ENCODE data around the gene ANKFY1.

The ANKFY1 gene

DNA sequence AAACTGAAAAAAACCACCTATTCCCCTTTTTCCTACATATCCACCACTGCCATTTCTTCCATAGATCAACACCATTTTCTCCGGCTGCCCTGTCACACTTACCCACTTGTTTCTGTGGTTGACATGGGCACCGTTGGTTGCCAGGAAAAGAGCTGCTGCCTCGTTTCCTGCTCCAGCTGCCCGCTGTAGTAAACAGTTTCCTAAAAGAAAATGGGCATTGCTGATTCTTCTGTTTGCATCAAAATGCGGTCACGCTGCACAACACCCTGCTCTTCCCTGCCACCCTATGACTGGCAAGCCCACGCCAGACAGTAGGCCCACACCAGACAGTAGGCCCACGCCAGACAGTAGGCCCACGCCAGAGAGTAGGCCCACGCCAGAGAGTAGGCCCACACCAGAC lies 74.5 kb downstream of the ANKFY1 start:
- Histone ChIP-seq H3K36me3 (ENCODE audit: control insufficient read depth, insufficient read depth, low read length) (peaks cover 24% of the 10 kb centered on the region), H3K27me3 (replicated peaks; ENCODE audit: control insufficient read depth, insufficient read depth, low read length) (no peaks in the 10 kb centered on the region), H3K4me3 (replicated peaks; ENCODE audit: low read depth, low read length) (no peak overlapping the region)
- DNase-seq (ENCODE audit: extremely low read depth, insufficient read length): no peak
- TF ChIP-seq, protein P1, sequence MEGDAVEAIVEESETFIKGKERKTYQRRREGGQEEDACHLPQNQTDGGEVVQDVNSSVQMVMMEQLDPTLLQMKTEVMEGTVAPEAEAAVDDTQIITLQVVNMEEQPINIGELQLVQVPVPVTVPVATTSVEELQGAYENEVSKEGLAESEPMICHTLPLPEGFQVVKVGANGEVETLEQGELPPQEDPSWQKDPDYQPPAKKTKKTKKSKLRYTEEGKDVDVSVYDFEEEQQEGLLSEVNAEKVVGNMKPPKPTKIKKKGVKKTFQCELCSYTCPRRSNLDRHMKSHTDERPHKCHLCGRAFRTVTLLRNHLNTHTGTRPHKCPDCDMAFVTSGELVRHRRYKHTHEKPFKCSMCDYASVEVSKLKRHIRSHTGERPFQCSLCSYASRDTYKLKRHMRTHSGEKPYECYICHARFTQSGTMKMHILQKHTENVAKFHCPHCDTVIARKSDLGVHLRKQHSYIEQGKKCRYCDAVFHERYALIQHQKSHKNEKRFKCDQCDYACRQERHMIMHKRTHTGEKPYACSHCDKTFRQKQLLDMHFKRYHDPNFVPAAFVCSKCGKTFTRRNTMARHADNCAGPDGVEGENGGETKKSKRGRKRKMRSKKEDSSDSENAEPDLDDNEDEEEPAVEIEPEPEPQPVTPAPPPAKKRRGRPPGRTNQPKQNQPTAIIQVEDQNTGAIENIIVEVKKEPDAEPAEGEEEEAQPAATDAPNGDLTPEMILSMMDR (IDR thresholded peaks at IDR 0.05; ENCODE audit: insufficient read depth, low read length, poor library complexity, severe bottlenecking): no peak

DNA sequence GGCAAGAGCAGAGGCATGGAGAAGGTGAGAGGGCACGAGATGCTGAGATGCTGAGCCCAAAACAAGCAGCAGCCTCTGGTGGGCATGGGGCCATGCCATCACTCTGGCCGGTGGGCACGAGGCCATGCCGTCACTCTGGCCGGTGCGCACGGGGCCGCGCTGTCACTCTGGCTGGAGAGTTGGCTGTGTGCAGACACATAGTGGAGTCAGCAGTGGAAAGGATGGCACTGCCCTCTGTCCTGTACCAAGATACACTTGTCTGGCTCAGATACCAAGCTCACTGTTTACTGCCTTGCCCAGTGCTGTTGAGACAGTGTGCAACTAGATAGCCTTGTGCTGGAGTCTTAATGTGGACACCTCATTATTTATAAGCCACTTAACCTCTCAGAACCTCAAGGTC lies 75.7 kb downstream of the ANKFY1 start:
- H3K36me3 ChIP-seq (ENCODE audit: control insufficient read depth, insufficient read depth, low read length): peaks cover 28% of the 10 kb centered on the region
- TF ChIP-seq, protein P1 (IDR thresholded peaks at IDR 0.05; ENCODE audit: insufficient read depth, low read length, poor library complexity, severe bottlenecking): no peak
- no peak overlapping the region for H3K4me3 ChIP-seq (replicated peaks; ENCODE audit: low read depth, low read length)
- no peaks in the 10 kb centered on the region for H3K27me3 ChIP-seq (replicated peaks; ENCODE audit: control insufficient read depth, insufficient read depth, low read length)
- DNase-seq (ENCODE audit: extremely low read depth, insufficient read length): no peak

DNA sequence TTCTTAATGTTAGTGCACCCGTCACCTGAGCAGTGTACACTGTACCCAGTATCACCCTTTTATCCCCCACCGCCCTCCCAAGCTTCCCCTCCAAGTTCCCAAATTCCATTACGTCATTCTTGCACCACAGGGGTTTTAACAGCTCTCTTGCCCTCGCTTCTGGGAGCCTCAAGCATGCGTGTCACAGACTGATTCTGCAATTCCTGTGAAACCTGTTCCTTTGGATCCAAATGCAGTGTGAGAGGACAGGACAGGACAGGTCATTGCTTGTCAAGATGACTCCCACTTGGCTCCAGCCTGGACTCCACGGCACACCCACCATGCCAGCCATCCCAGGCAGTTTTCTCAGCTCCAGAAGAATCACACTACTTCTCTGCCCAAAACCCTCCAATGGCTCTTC lies 76.7 kb downstream of the ANKFY1 start:
- no peak overlapping the region for H3K4me3 ChIP-seq (replicated peaks; ENCODE audit: low read depth, low read length)
- H3K36me3 ChIP-seq (ENCODE audit: control insufficient read depth, insufficient read depth, low read length): peaks cover 30% of the 10 kb centered on the region
- H3K27me3 ChIP-seq (replicated peaks; ENCODE audit: control insufficient read depth, insufficient read depth, low read length): no peaks in the 10 kb centered on the region
- TF ChIP-seq, protein P1 (IDR thresholded peaks at IDR 0.05; ENCODE audit: insufficient read depth, low read length, poor library complexity, severe bottlenecking): no peak
- no peak for DNase-seq (ENCODE audit: extremely low read depth, insufficient read length)

DNA sequence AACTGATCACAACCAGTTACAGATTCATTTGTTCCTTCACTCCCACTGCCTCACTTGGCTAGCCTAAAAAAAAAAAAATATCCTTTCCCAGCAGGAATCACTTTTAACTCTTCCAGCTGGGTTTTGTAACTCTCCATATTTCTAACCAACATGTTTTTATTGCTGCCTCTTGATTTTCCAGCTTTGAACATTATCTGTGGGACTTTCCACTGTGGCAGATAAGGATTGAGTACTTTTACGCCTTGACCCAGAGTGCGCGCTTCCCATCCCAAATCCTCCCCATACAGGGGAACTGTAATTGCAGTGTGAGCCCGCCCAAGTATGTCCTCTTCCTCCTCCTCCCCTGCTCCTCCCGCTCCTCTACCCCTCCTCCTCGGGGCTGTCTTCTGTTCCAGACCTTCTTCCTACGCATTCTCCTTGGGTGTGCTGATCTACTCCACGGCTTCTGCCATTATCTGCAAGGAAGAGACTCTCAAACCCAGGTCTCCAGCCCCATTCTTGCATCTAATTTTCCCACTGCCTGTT lies 77.4 kb downstream of the ANKFY1 start:
- Histone ChIP-seq H3K36me3 (ENCODE audit: control insufficient read depth, insufficient read depth, low read length) (peaks cover 31% of the 10 kb centered on the region), H3K4me3 (replicated peaks; ENCODE audit: low read depth, low read length) (no peak overlapping the region), H3K27me3 (replicated peaks; ENCODE audit: control insufficient read depth, insufficient read depth, low read length) (no peaks in the 10 kb centered on the region)
- TF ChIP-seq, protein P1 (IDR thresholded peaks at IDR 0.05; ENCODE audit: insufficient read depth, low read length, poor library complexity, severe bottlenecking): no peak
- no peak for DNase-seq (ENCODE audit: extremely low read depth, insufficient read length)

DNA sequence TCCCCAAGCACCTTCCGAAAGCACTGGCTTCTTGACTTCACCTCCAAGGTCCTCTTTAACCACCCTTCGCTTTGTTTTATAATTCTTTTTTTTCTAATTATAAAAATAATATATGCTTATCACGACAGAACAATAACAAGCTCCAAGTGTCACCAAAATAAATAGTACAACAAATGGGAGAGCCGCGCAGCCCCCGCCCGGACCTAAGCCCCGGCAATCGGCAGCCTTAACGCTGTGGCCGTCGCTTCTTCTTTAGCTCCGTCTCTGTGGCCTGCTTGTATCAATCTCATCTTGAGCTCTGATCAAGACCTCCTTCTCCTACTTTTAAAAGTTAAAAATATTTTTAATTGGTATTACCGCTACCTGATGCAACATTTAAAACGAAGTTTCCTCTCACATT lies 78.1 kb downstream of the ANKFY1 start:
- no peaks in the 10 kb centered on the region for H3K27me3 ChIP-seq (replicated peaks; ENCODE audit: control insufficient read depth, insufficient read depth, low read length)
- H3K36me3 ChIP-seq (ENCODE audit: control insufficient read depth, insufficient read depth, low read length): peaks cover 32% of the 10 kb centered on the region
- no peak overlapping the region for H3K4me3 ChIP-seq (replicated peaks; ENCODE audit: low read depth, low read length)
- TF ChIP-seq, protein P1 (IDR thresholded peaks at IDR 0.05; ENCODE audit: insufficient read depth, low read length, poor library complexity, severe bottlenecking): no peak
- no peak for DNase-seq (ENCODE audit: extremely low read depth, insufficient read length)

DNA sequence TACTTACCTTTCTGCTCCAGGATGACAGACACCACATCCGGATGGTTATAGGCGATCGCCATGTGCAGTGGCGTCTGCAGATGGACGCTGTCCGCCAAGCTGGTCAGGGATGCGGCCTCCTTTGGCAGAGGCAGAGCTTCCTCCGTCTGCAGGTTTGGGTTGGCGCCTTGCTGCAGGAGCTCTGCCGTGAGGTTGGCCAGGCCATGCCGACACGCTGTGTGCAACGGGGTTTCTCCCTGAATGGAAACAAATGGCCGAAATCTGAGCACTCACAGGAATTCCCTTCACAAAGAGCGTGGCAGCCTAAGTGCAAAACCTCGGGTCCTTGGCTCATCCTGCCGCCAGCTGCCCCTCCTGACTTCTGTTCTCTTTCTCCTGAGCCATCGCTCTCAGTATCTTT lies 79.0 kb downstream of the ANKFY1 start:
- Histone ChIP-seq H3K4me3 (replicated peaks; ENCODE audit: low read depth, low read length) (no peak overlapping the region), H3K36me3 (ENCODE audit: control insufficient read depth, insufficient read depth, low read length) (peaks cover 32% of the 10 kb centered on the region), H3K27me3 (replicated peaks; ENCODE audit: control insufficient read depth, insufficient read depth, low read length) (no peaks in the 10 kb centered on the region)
- DNase-seq (ENCODE audit: extremely low read depth, insufficient read length): no peak
- TF ChIP-seq, protein P1 (IDR thresholded peaks at IDR 0.05; ENCODE audit: insufficient read depth, low read length, poor library complexity, severe bottlenecking): no peak

All from GM06990 (cell line).